ENCODE measurements around the gene PLA2G6. TPM values are rescaled to one million over a fixed set of nuclear protein-coding genes. Genes with fewer than 3 reads are reported as not detected.

Gene PLA2G6
- total RNA-seq, 1 experiment from 2014 or later = 24.1 TPM

GRCh38 chr22:38078046-38078840 lies 103.4 kb downstream of the PLA2G6 start:
- Histone ChIP-seq H2BK5ac (ENCODE audit: insufficient read length, low read length) (no peak overlapping the region), H2BK15ac (ENCODE audit: low read depth, low read length) (no peak overlapping the region), H3K4ac (ENCODE audit: low read depth, low read length) (no peak overlapping the region), H2BK120ac (ENCODE audit: low read depth, low read length, poor library complexity, severe bottlenecking) (no peak overlapping the region), H2AK5ac (ENCODE audit: insufficient read length, low read length) (no peak overlapping the region), H2BK12ac (ENCODE audit: insufficient read length, low read depth, low read length) (no peak overlapping the region), H3K18ac (ENCODE audit: insufficient read length, low read depth, low read length) (no peak overlapping the region), H2BK20ac (ENCODE audit: low read depth, low read length, poor library complexity, severe bottlenecking) (no peak overlapping the region), H3T11ph (ENCODE audit: low read length) (no peak overlapping the region), H4K5ac (ENCODE audit: insufficient read length, low read depth, low read length) (no peak overlapping the region), H4K91ac (ENCODE audit: insufficient read length, low read depth, low read length) (no peak overlapping the region), H3K4me2 (ENCODE audit: insufficient read depth, insufficient read length, low read length) (no peak overlapping the region), H4K8ac (replicated peaks; ENCODE audit: insufficient read length, low read depth, low read length) (no peak overlapping the region), H3K27ac (ENCODE audit: insufficient read length, low read depth, low read length) (no peak overlapping the region), H3K23ac (ENCODE audit: insufficient read length, low read depth, low read length) (no peak overlapping the region), H3K9me3 (ENCODE audit: control insufficient read depth, low read depth, low read length) (no peaks in the 10 kb centered on the region), H3K4me1 (ENCODE audit: insufficient read depth, low read length) (no peaks in the 10 kb centered on the region; the same call in 1 of the 2 replicates), H3K27me3 (ENCODE audit: insufficient read depth, low read length) (peaks cover 5% of the 10 kb centered on the region; the same call in 1 of the 2 replicates), H3K56ac (ENCODE audit: insufficient read length, low read depth, low read length) (no peak overlapping the region), H4K20me1 (ENCODE audit: control insufficient read depth, insufficient read depth, insufficient read length) (no peaks in the 10 kb centered on the region), H3K14ac (ENCODE audit: insufficient read depth, low read length) (no peak overlapping the region; the same call in 1 of the 2 replicates), H3K79me2 (ENCODE audit: insufficient read depth, low read length) (no peaks in the 10 kb centered on the region), H3K23me2 (ENCODE audit: insufficient read length, low read depth, low read length, poor library complexity, severe bottlenecking) (no peaks in the 10 kb centered on the region), H3K9ac (ENCODE audit: extremely low read depth, insufficient read length, low read length) (no peak overlapping the region), H2AFZ (ENCODE audit: low read length) (no peak overlapping the region), H3K79me1 (ENCODE audit: insufficient read depth, low read depth, low read length, poor library complexity, severe bottlenecking) (no peaks in the 10 kb centered on the region)
- Mint-ChIP-seq H3K4me1 (peaks cover 1 to 14% of the 10 kb centered on the region in 2 experiments; a peak in 2 of 4 replicates), H3K4me3 (no peak overlapping the region), H3K27ac (no peak overlapping the region), H3K27me3 (ENCODE audit: low read depth) (peaks cover 23% of the 10 kb centered on the region), H3K36me3 (ENCODE audit: insufficient read depth in 1 of 3, low read depth in 3 of 3) (peaks cover 2 to 22% (median 10%) of the 10 kb centered on the region in 3 experiments; a peak in 6 of 7 replicates), H3K9me3 (no peaks in the 10 kb centered on the region)
- 0 out of 3 replicates have a peak, but pooled peaks have one; percentile 9 for TF ChIP-seq CTCF (conservative IDR thresholded peaks at IDR 0.05)
- WGBS (ENCODE audit: extremely low coverage, insufficient read length, low lambda C conversion rate) = no CpG with 5 or more reads among the region's 22 CpGs
- no peak for DNase-seq

All from H9 (cell line).